GM19438 (cell line): ENCODE data around the gene PTGFR.

Source experiments
- ATAC-seq: cut with Tn5 transposase; IDR thresholded peaks from one replicate; pipeline ENCODE4 v1.9.1; 2021; ENCODE audit warnings: low read depth; ENCODE audit not compliant: unreplicated experiment

Gene PTGFR

GRCh38 chr1:78490861-78491450 lies at the start of gene PTGFR:
Gene PTGFR (plus strand): TSS chr1:78490974. CDS start chr1:78492744, 1,770 bp downstream.
- ATAC-seq: no peak

DNA sequence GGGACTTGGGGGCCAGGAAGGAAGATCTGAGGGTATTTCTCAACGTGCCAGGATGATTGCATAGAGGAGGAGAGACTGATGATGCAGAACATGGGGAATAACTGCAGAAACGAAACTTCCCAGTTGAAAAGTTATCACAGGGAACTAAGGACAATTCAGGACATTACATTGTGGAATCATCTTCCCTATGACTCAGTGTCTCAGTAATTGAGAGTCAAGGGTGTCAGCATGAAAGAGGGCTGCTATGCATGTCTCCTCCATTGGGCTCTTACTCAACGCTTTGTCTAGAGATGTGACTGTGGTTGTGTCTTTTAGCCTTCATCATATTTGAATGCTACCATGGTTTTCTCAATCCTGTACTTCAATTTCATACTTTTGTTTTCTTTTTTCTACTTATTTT lies 48.9 kb upstream of the PTGFR start:
- ATAC-seq: no peak

DNA sequence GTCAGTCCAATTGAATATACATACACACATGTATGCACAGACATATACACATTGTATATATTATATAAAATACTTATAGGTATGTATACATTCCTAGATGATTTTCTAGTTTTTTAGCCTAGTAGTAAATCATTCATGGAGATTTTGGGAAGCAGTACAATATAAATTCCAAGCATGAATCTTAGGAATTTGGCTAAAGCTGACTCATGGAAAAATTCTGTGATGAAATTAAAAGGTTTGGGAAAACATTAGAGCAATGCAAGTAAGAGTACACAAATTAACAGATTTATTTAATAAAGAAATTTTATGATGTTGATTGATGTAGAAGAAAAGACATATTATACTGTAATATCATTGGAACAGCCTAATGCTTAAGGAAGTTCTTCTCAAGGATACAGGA lies 43.7 kb upstream of the PTGFR start:
- ATAC-seq: no peak

DNA sequence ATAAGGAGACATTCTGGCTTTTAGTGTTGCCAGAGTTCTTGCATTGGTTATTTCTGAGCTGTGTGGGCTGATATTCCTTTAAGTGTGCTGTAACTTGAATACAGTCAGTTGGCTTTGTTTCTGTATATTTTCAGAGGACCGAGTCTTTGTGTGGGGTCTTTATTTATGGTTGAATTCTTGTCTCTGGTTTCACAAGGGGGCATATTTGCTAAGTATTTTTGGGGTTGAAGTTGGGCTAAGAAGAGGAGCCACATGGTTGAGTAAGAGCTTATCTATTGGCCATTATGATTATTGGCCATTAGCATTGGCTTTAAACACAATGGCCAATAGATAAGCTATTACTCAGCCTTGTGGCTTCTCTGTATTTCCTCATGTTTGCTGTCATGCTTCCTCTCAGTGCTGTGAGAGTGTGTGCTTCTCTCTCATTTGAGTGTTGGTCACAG lies 26.3 kb upstream of the PTGFR start:
- no peak for ATAC-seq

DNA sequence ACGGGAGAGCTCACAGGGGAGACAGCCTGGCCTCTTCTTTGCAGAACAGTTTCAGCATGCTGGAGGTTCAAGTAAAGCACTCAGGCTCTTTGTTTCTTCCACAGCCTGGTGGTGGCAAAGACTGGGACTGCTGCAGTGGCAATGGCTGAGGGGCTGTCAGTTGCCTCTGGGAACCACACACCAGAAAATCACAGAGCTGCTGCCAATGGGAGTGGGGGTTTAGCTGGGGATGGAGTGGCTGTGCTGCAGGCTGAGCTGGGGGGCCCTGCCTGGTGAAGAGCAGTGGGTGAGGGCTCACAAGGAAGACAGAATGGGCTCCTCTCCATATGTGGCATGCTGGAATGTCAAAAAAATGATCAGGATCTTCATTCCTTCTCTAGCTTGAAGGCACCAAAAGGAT lies 25.6 kb upstream of the PTGFR start:
- ATAC-seq: no peak

- ATAC-seq: no peak
Measured at GRCh38 chr1:78468521-78468920, 22.3 kb upstream of the PTGFR start.

DNA sequence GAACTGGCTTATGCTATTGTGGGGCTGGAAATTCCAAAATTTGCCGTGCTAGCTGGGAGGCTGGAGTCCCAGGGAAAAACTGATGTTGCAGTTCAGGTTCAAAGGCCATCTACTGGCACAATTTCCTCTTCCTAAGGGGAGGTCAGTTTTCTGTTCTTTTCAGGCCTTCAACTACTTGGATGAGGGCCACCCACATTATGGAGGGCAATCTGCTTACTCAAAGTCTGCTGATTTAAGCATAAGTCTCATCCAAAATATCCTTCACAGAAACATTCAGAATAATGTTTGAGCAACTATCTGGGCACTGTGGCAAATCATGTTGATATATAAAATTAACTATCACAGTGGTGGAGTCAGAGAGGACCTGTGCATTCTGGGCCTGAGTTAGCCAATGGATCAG lies 21.2 kb upstream of the PTGFR start:
- ATAC-seq: no peak

GRCh38 chr1:78471890-78472620 lies 18.7 kb upstream of the PTGFR start:
- no peak for ATAC-seq

DNA sequence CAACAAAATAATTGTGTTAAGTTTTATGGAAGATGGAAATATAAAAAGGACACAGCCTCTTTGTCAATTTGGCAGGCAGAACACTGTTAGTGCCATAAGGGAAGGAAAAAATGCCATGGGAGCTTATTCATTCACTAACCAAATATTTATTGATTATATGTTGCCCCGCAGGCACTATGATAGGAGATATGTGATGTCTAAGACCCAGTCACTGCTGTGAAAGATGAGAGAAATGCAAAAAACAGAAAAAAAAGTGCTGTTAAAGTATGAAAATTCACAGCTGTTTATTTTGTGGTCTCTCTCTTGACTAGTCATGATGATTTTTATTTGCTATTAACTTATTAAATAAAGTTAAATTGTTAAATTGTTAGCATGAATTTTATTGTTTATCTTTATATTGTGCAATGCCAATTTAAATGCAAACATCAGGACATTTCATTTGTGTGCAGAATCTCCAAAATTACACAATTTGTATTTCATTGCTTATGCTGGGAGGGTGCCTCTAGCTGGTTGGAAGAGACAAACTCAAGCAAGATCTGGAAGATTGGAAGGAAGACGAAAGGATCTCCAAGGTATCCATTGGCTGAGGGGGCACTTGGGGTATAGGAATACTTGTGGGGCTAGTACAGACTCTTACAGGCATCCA lies 17.8 kb upstream of the PTGFR start:
- no peak for ATAC-seq

DNA sequence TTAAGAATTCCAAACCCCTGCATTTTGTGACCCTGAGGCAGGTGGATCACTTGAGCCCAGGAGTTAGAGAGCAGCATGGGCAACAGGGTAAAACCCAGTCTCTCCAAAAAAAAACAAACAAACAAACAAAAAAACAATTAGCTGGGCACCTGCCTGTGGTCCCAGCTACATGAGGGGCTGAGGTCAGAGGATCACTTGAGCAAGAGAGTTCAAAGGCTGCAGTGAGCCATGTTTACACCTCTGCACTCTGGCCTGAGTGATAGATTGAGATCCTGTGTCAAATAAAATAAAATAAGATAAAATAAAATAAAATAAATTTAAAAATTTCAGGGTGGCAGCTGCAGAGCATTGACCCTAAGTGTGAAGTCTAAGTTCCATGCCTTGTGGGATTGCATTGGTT lies 16.7 kb upstream of the PTGFR start:
- no peak for ATAC-seq

DNA sequence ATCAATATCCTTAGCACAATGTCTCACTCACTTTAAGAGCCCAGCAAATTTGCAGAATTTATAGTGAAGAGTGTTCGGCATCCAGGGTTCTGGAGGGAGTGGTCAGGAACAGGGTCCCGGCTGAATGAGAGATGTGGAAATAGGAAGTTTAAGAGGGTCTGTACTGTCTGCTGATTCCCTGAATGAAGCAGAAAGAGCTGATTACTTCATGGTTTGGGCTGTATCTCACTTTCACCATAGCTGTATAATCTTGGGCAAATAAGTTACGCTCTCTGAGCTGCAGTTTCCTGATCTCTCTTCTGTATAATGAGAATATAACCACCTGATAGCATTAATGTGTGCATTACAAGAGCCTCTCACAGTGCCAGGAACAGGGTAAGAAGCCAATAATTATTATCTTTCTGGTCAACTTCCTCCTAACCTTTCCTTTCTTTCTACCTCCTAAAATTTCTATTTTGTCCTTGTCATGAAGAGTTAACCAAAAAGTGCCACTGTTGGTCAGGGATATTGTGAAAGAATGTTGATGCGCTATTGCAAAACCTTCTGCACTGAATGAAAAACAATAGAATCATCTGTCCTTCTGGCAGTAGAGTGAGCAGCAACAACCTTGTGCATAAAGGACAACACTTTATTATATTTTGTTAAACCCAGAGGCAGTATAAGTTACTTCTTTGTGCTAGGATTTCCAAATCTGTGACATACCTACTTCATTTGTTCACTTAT lies 14.7 kb upstream of the PTGFR start:
- ATAC-seq: no peak

GRCh38 chr1:78483903-78484302 lies 6.9 kb upstream of the PTGFR start:
- no peak for ATAC-seq

DNA sequence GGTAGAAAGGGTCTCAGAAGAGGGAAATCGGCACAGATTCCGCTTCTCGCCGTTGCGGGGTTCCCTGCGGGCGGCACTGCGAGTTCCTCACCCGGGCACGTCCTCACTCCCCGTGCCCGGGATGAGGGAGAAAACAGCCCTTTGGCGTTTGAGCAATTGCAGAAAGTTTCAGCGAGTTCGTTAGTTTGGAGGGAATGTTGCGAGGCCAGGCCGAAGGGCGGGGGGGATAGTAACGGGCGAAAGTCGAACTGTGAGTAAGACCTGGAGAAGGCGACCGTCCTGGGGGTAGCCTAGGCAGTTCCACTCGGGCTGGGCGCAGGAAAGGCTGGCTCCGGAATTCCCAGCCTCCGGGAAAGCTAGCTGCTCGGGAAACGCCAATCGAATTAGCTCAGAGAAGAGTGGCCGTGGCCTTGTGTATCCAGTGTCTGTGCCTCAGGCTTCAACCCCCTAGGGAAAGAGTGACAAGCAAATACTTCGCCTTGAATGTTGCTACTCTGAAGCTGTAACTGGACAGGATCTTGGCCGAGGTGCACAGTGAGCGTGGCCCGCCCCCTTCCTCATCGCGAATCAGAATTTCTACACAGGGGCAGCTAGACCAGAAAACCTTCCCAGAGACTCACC lies 787 bp downstream of the PTGFR start:
- ATAC-seq: no peak

DNA sequence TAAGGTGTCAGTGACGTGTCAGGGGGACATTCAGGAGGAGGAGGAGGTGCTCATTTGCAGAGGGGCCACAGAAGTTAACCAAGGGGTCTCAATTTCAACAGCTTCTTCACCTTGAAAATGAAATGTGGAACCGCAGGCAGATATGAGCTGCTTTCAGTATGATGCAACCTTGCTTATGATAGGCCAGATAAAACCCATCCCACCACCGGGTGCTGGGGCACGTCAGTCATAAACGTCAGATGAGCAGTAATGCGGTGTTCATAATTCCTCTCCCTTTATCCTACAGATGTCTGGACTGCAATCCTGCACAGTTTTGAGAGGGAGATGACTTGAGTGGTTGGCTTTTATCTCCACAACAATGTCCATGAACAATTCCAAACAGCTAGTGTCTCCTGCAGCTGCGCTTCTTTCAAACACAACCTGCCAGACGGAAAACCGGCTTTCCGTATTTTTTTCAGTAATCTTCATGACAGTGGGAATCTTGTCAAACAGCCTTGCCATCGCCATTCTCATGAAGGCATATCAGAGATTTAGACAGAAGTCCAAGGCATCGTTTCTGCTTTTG lies 1.7 kb downstream of the PTGFR start:
- no peak for ATAC-seq

GRCh38 chr1:78493451-78493850 lies 2.7 kb downstream of the PTGFR start:
- no peak for ATAC-seq

DNA sequence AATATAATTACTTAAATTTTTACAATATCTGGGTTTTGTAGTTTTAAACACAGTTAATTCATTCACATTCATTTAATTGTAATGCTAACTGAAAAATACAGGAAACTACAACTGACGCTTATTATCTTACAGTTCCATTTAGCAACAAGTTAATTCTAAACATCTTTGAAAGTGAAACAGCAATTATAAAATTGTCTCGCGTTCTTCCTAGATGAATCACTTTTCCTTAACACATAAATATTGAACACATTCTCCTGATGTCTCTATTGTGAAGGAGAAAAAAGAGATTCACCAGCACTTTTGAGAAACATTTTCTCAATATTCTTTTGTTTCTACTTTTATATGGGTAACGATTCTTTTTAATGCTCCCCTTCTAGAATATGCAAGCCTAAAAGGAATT lies 6.4 kb downstream of the PTGFR start:
- ATAC-seq: no peak

- ATAC-seq: no peak
Measured at GRCh38 chr1:78500529-78500928, 9.8 kb downstream of the PTGFR start.

DNA sequence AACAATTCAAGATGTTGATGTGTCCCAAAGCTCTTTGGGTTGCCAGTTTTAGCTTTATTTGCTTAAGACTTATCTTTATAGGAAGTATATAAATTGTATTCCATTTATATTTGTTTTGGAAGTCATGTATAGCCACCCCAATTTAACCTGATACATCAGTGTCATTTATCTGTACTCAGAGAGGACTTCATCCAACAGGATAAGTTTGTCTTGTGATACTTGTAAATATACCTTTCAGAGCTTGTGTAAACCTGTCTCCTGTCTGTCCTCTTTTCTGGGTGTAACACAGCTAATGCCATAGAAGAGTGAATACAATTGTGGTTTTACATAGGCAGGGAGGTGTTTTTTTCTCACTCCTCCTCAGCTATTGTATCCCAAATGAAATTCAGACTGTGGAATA lies 10.4 kb downstream of the PTGFR start:
- ATAC-seq: no peak

DNA sequence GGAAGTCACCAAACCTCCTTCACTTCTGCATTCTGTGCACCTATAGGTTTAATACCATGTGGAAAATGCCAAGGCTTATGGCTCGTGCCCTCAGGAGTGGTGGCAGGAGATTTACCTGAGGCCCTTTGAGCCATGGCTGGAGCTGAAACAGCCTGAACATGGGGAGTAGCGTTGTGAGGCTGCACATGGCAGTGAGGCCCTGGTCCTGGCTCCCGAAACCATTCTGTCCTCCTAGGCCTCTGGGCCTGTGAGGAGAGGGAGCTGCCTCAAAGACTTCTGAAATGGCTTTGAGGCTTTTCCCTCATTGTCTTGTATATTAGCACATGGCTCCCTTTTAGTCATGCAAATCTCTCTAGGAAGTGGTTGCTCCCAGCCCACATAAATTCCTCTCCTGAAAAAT lies 20.6 kb downstream of the PTGFR start:
- ATAC-seq: no peak

DNA sequence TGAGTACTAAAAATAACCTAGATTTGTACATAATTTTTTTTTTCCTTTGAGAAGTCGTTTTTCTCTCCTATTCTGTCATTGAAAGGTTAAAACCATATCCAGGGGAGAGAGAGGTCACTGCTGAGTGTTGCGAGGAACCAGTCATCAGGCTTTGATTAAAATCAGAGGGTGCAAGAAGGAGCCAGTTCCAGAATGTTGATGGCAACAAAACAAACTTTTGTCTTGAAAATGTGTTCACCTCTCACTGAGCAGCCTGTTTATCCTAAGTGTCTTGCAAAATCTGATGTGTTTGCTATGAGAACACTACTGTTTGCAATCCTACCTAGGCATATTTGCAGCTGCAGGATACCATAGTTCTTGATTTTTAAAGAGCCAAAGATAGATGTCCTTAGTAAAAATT lies 25.9 kb downstream of the PTGFR start:
- no peak for ATAC-seq

DNA sequence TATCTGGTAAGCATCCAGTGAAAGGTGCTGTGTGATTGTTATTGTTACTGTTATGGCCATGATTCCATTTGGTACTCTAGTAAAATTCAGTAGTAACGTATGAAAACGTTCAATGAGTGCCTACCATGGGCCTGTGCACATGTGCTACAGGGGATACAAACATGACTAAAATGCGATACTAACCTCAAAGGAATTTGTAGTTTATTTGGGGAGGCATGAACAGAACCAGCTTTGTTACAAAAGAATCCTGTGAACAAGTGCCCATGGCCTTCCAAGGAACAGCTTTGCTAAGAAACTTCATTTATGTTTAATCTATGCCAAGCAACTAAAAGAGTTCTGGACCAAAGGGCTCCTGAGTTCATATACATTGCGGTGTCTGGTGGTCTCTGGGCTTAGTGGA lies 28.7 kb downstream of the PTGFR start:
- ATAC-seq: no peak
